Measurements from ENCODE around the gene EEFSEC.

The EEFSEC gene

GRCh38 chr3:128273109-128273840 lies 120.0 kb downstream of the EEFSEC start:
- DNase-seq (ENCODE audit: low read depth) = no peak

- no peak for DNase-seq (ENCODE audit: low read depth)
These were observed 120.7 kb downstream of the EEFSEC start for GRCh38 chr3:128273841-128274573.

GRCh38 chr3:128274837-128275236 lies 121.6 kb downstream of the EEFSEC start:
- no peak for DNase-seq (ENCODE audit: low read depth)

- DNase-seq (ENCODE audit: low read depth) = no peak
These were observed 122.2 kb downstream of the EEFSEC start for GRCh38 chr3:128275316-128276145.

- no peak for DNase-seq (ENCODE audit: low read depth)
These were observed 122.8 kb downstream of the EEFSEC start for GRCh38 chr3:128276146-128276435.

GRCh38 chr3:128276577-128277183 lies 123.4 kb downstream of the EEFSEC start:
- no peak for DNase-seq (ENCODE audit: low read depth)

- DNase-seq (ENCODE audit: low read depth) = no peak
These were observed 124.2 kb downstream of the EEFSEC start for GRCh38 chr3:128277378-128278069.

- DNase-seq (ENCODE audit: low read depth) = no peak
These were observed 124.8 kb downstream of the EEFSEC start for GRCh38 chr3:128278130-128278529.

- peak; percentile 67 for DNase-seq (ENCODE audit: low read depth)
These were observed 125.7 kb downstream of the EEFSEC start for GRCh38 chr3:128278761-128279600.

GRCh38 chr3:128279601-128279880 lies 126.3 kb downstream of the EEFSEC start:
- no peak for DNase-seq (ENCODE audit: low read depth)

GRCh38 chr3:128280481-128281052 lies 127.3 kb downstream of the EEFSEC start:
- no peak for DNase-seq (ENCODE audit: low read depth)

GRCh38 chr3:128281056-128281455 lies 127.8 kb downstream of the EEFSEC start:
- no peak for DNase-seq (ENCODE audit: low read depth)

GRCh38 chr3:128281461-128282367 lies 128.4 kb downstream of the EEFSEC start:
- no peak for DNase-seq (ENCODE audit: low read depth)

GRCh38 chr3:128282380-128283196 lies 129.3 kb downstream of the EEFSEC start:
- no peak for DNase-seq (ENCODE audit: low read depth)

- no peak for DNase-seq (ENCODE audit: low read depth)
These were observed 130.1 kb downstream of the EEFSEC start for GRCh38 chr3:128283421-128283820.

GRCh38 chr3:128285042-128285966 lies 132.0 kb downstream of the EEFSEC start:
- DNase-seq (ENCODE audit: low read depth) = no peak

GRCh38 chr3:128285967-128286321 lies 132.7 kb downstream of the EEFSEC start:
- no peak for DNase-seq (ENCODE audit: low read depth)

GRCh38 chr3:128286691-128287090 lies 133.4 kb downstream of the EEFSEC start:
- DNase-seq (ENCODE audit: low read depth) = no peak
